Ovary (tissue), 9 donors: ENCODE data around the gene BCAR3. TPM values are rescaled to one million over a fixed set of nuclear protein-coding genes. Genes with fewer than 3 reads are reported as not detected.

Experiments used
- DNase-seq, 5 donors: peaks; one replicate each; pipeline ENCODE4 v3.0.0-alpha.2; 2019 to 2020
- H3K27ac ChIP-seq, 2 donors: fragments of 200-600 bp; one replicate each; pipeline versions ENCODE4 v1.5.1 to v1.8.0; 2019 to 2022
- H3K27me3 ChIP-seq: fragments of 200-600 bp; one replicate; pipeline ENCODE4 v1.8.0; 2022
- H3K36me3 ChIP-seq: fragments of 200-600 bp; sonication (generic); one replicate; pipeline ENCODE4 v1.5.1; 2019
- H3K4me1 ChIP-seq: one replicate; pipeline ENCODE4 v1.8.1; 2013; ENCODE audit warnings: mild to moderate bottlenecking, moderate library complexity; ENCODE audit not compliant: insufficient read depth
- H3K4me3 ChIP-seq: fragments of 200-600 bp; sonication (generic); one replicate; pipeline ENCODE4 v1.5.1; 2017
- H3K9me3 ChIP-seq, 2 donors: fragments of 200-600 bp in 1 of 2; sonication (generic) in 1 of 2; one replicate each; pipeline versions ENCODE4 v1.5.1 to v1.8.1; 2013 to 2019; ENCODE audit warnings: mild to moderate bottlenecking in 1 of 2, moderate library complexity in 1 of 2
- CTCF ChIP-seq, 3 donors: fragments of 450-650 bp in 2 of 3; fragments of 200-600 bp in 1 of 3; IDR thresholded peaks; one replicate each; pipeline versions ENCODE4 v1.5.1 to v1.8.0; 2016 to 2022; ENCODE audit warnings: antibody characterized with exemption in 3 of 3, mild to moderate bottlenecking in 1 of 3
- EP300 ChIP-seq: sonication (generic); formaldehyde crosslinking; IDR thresholded peaks from one replicate; pipeline ENCODE4 v1.6.1; 2017; ENCODE audit warnings: antibody characterized with exemption
- POLR2A ChIP-seq: fragments of 450-650 bp; IDR thresholded peaks from one replicate; pipeline ENCODE4 v1.6.1; 2017; ENCODE audit warnings: antibody characterized with exemption, mild to moderate bottlenecking, moderate library complexity
- WGBS, 3 donors: extraction: QIAGEN DNeasy Blood & Tissue Kit in 1 of 3; methylation state at CpG; one replicate each; pipeline versions ENCODE4 v1.1.5 to v1.1.7; 2013 to 2017; 5-methylcytosine and 5-hydroxymethylcytosine counted together
- intact Hi-C, 4 donors: fragments of 100-400 bp; cut with DNase I; formaldehyde crosslinking; loops; one replicate each; pipeline versions ENCODE4 v1.11.0 to v1.15.1; 2022 to 2023
- polyA plus RNA-seq, 2 donors: library from polyadenylated mRNA; stranded (reverse); fragments of 200-250 nt in 1 of 2; fragments of 350-450 nt in 1 of 2; fragmentation: Illumina TruSeq in 1 of 2; extraction: RNeasy Lipid Tissue Mini Kit (QIAGEN cat#74804) in 1 of 2; gene quantifications; one replicate each; pipeline ENCODE4 v1.2.3, GENCODE V29; 2013 to 2014
- total RNA-seq, 7 donors: library from RNA; depleted of rRNA in 2 of 7; stranded (reverse); fragments of >200 nt in 2 of 7; fragmentation: NEBNext Ultra II Directional in 3 of 7; extraction: Animal tissue kit (Norgen Biotek cat#: 25700) in 3 of 7; gene quantifications; one replicate each; pipeline versions ENCODE4 v1.1.0 to v1.2.4, GENCODE V29; 2016 to 2023
- donor health status: DM: no; HTN: no; CAD: no; lungs with moderate emphysema.
- donor health status: DM: no; HTN: no; CAD: no.
- donor health status: Bipolar disorder and iron deficiency.
- donor health status: DM: yes; HTN: yes; CAD: no.
- donor health status: DM: no; HTN: no; CAD: no.
- donor health status: DM: yes; HTN: yes; CAD: no.

Gene BCAR3
- total and polyA plus RNA-seq, 9 donors = 13.8 to 30.8 (median 17.5) TPM

- Histone ChIP-seq H3K4me1 (no peaks in the 10 kb centered on the region), H3K4me3 (no peak overlapping the region), H3K36me3 (no peaks in the 10 kb centered on the region), H3K27ac (no peak overlapping the region), H3K27me3 (no peaks in the 10 kb centered on the region), H3K9me3 (no peaks in the 10 kb centered on the region)
- intact Hi-C loops = no loop called here
- 49 to 61% (median 53%) methylated on average over 1 of the region's 1 CpG for WGBS, 3 donors
- TF ChIP-seq EP300 (no peak), POLR2A (no peak), CTCF (IDR thresholded peaks at IDR 0.05) (no peak)
- no peak for DNase-seq
Measured at GRCh38 chr1:93573940-93574469, 107.6 kb downstream of the BCAR3 start.

GRCh38 chr1:93571623-93572310 is 109.9 kb downstream of the BCAR3 start:
- Histone ChIP-seq H3K4me3 (no peak overlapping the region), H3K9me3 (no peaks in the 10 kb centered on the region), H3K4me1 (no peaks in the 10 kb centered on the region), H3K36me3 (no peaks in the 10 kb centered on the region), H3K27ac (no peak overlapping the region), H3K27me3 (no peaks in the 10 kb centered on the region)
- intact Hi-C loops = no loop called here
- DNase-seq = no peak
- 91 to 96% (median 96%) methylated on average over 12 of the region's 12 CpGs for WGBS, 3 donors
- no peak for TF ChIP-seq CTCF (IDR thresholded peaks at IDR 0.05)
- TF ChIP-seq POLR2A = no peak
- TF ChIP-seq EP300 = no peak

- Histone ChIP-seq H3K36me3 (no peaks in the 10 kb centered on the region), H3K4me1 (no peaks in the 10 kb centered on the region), H3K27ac (no peak overlapping the region), H3K27me3 (no peaks in the 10 kb centered on the region), H3K9me3 (no peaks in the 10 kb centered on the region), H3K4me3 (no peak overlapping the region)
- TF ChIP-seq POLR2A (no peak), CTCF (IDR thresholded peaks at IDR 0.05) (no peak), EP300 (no peak)
- intact Hi-C loops = no loop called here
- 97 to 100% (median 98%) methylated on average over 2 of the region's 2 CpGs for WGBS, 3 donors
- DNase-seq = no peak
Measured at GRCh38 chr1:93569489-93569888, 112.1 kb downstream of the BCAR3 start.

- H3K4me1 ChIP-seq = no peaks in the 10 kb centered on the region
- no peaks in the 10 kb centered on the region for H3K36me3 ChIP-seq
- intact Hi-C loops = no loop called here
- H3K27ac ChIP-seq = no peak overlapping the region
- DNase-seq = no peak
- no peak for TF ChIP-seq POLR2A
- no peaks in the 10 kb centered on the region for H3K27me3 ChIP-seq
- no peaks in the 10 kb centered on the region for H3K9me3 ChIP-seq
- no peak overlapping the region for H3K4me3 ChIP-seq
- 75 to 84% (median 84%) methylated on average over 15 of the region's 15 CpGs for WGBS, 3 donors
Measured at GRCh38 chr1:93567255-93567918, 114.2 kb downstream of the BCAR3 start.

GRCh38 chr1:93566227-93566626 is 115.4 kb downstream of the BCAR3 start:
- H3K9me3 ChIP-seq = no peaks in the 10 kb centered on the region
- no peaks in the 10 kb centered on the region for H3K36me3 ChIP-seq
- H3K27ac ChIP-seq = no peak overlapping the region
- no peak overlapping the region for H3K4me3 ChIP-seq
- DNase-seq = no peak
- H3K4me1 ChIP-seq = no peaks in the 10 kb centered on the region
- WGBS, 3 donors = 76 to 87% (median 85%) methylated on average over 10 of the region's 10 CpGs
- intact Hi-C loops = no loop called here
- no peaks in the 10 kb centered on the region for H3K27me3 ChIP-seq
- TF ChIP-seq CTCF (IDR thresholded peaks at IDR 0.05) (no peak), EP300 (peak; percentile 5), POLR2A (no peak)
